Measurements from ENCODE around the gene DDX3X. TPM values are rescaled to one million over a fixed set of nuclear protein-coding genes. Genes with fewer than 3 reads are reported as not detected.

Gene DDX3X
- total RNA-seq, 1 experiment from 2014 or later, result 338 TPM

DNA sequence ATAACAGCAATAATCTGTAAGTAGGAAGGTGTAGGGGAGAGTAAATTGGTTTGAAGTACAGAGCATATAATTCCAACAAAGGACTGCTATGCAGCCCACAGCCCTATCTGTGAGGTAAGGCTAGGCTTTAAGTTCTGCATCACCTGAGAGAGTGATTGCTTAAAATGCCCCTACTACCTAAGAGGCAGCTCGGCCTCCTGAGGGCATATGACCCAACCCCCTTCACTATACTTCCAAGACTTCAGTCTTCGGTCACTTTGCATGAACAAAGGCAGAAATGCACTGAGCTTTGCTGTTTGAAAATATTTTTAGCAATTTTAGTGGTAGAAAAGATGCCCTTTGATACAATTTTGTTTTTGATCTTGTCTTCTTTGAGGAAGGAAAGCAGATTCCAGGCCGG is 4.9 kb upstream of the DDX3X start:
- H3T11ph ChIP-seq (ENCODE audit: low read length), result no peak overlapping the region
- no peak for DNase-seq
- Mint-ChIP-seq H3K4me3 (no peak overlapping the region), H3K9me3 (peaks cover 45 to 58% of the 10 kb centered on the region in 2 experiments), H3K27ac (no peak overlapping the region; a peak in 1 of 7 replicates), H3K36me3 (ENCODE audit: insufficient read depth in 1 of 3, low read depth in 3 of 3) (peaks cover 6 to 11% (median 7%) of the 10 kb centered on the region in 3 experiments), H3K4me1 (peaks cover 16 to 31% of the 10 kb centered on the region in 2 experiments), H3K27me3 (ENCODE audit: low read depth) (no peaks in the 10 kb centered on the region; the same call in 1 of the 2 replicates)
- no peak overlapping the region for H4K91ac ChIP-seq (ENCODE audit: insufficient read length, low read depth, low read length)
- no peak overlapping the region for H2BK20ac ChIP-seq (ENCODE audit: low read depth, low read length, poor library complexity, severe bottlenecking)
- no peaks in the 10 kb centered on the region for H3K9me3 ChIP-seq (ENCODE audit: control insufficient read depth, low read depth, low read length)
- no peaks in the 10 kb centered on the region for H4K20me1 ChIP-seq (ENCODE audit: control insufficient read depth, insufficient read depth, insufficient read length)
- no CpG with 5 or more reads among the region's 3 CpGs for WGBS (ENCODE audit: extremely low coverage, insufficient read length, low lambda C conversion rate)
- H3K27me3 ChIP-seq (ENCODE audit: insufficient read depth, low read length), result no peaks in the 10 kb centered on the region
- no peak overlapping the region for H2AK5ac ChIP-seq (ENCODE audit: insufficient read length, low read length)
- TF ChIP-seq, protein P1, sequence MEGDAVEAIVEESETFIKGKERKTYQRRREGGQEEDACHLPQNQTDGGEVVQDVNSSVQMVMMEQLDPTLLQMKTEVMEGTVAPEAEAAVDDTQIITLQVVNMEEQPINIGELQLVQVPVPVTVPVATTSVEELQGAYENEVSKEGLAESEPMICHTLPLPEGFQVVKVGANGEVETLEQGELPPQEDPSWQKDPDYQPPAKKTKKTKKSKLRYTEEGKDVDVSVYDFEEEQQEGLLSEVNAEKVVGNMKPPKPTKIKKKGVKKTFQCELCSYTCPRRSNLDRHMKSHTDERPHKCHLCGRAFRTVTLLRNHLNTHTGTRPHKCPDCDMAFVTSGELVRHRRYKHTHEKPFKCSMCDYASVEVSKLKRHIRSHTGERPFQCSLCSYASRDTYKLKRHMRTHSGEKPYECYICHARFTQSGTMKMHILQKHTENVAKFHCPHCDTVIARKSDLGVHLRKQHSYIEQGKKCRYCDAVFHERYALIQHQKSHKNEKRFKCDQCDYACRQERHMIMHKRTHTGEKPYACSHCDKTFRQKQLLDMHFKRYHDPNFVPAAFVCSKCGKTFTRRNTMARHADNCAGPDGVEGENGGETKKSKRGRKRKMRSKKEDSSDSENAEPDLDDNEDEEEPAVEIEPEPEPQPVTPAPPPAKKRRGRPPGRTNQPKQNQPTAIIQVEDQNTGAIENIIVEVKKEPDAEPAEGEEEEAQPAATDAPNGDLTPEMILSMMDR (conservative IDR thresholded peaks at IDR 0.05), result no peak
- no peak overlapping the region for H3K4me2 ChIP-seq (ENCODE audit: insufficient read depth, insufficient read length, low read length)
- H3K18ac ChIP-seq (ENCODE audit: insufficient read length, low read depth, low read length), result no peak overlapping the region
- no peak overlapping the region for H3K56ac ChIP-seq (ENCODE audit: insufficient read length, low read depth, low read length)
- H2BK12ac ChIP-seq (ENCODE audit: insufficient read length, low read depth, low read length), result no peak overlapping the region
- no peak overlapping the region for H3K23ac ChIP-seq (ENCODE audit: insufficient read length, low read depth, low read length)
- no peak overlapping the region for H2BK120ac ChIP-seq (ENCODE audit: low read depth, low read length, poor library complexity, severe bottlenecking)
- no peak overlapping the region for H3K14ac ChIP-seq (ENCODE audit: insufficient read depth, low read length)
- peaks cover 7% of the 10 kb centered on the region; the same call in 1 of the 2 replicates for H3K4me1 ChIP-seq (ENCODE audit: insufficient read depth, low read length)
- H2AFZ ChIP-seq (ENCODE audit: low read length), result no peak overlapping the region
- no peak overlapping the region for H2BK15ac ChIP-seq (ENCODE audit: low read depth, low read length)
- H2BK5ac ChIP-seq (ENCODE audit: insufficient read length, low read length), result no peak overlapping the region
- H3K23me2 ChIP-seq (ENCODE audit: insufficient read length, low read depth, low read length, poor library complexity, severe bottlenecking), result peaks cover 10% of the 10 kb centered on the region
- H4K5ac ChIP-seq (ENCODE audit: insufficient read length, low read depth, low read length), result no peak overlapping the region
- H3K4ac ChIP-seq (ENCODE audit: low read depth, low read length), result no peak overlapping the region
- no peaks in the 10 kb centered on the region for H3K79me1 ChIP-seq (ENCODE audit: insufficient read depth, low read depth, low read length, poor library complexity, severe bottlenecking)
- no peak overlapping the region for H3K27ac ChIP-seq (ENCODE audit: insufficient read length, low read depth, low read length)
- H3K79me2 ChIP-seq (ENCODE audit: insufficient read depth, low read length), result peaks cover 2% of the 10 kb centered on the region; the same call in 1 of the 2 replicates
- no peak overlapping the region for H3K9ac ChIP-seq (ENCODE audit: extremely low read depth, insufficient read length, low read length)
- H4K8ac ChIP-seq (replicated peaks; ENCODE audit: insufficient read length, low read depth, low read length), result no peak overlapping the region
